ENCODE results near the gene ZNF79.

GRCh38 chr9:127397646-127398274 is 26.4 kb upstream of the ZNF79 start:
- no peak for TF ChIP-seq EZH2phosphoT487 (IDR thresholded peaks at IDR 0.05; ENCODE audit: insufficient read depth, low read depth)
- no peak for TF ChIP-seq EZH2 (IDR thresholded peaks at IDR 0.05; ENCODE audit: insufficient read depth, poor library complexity, severe bottlenecking)
